ENCODE results near the gene PHF5A.

PHF5A gene

DNA sequence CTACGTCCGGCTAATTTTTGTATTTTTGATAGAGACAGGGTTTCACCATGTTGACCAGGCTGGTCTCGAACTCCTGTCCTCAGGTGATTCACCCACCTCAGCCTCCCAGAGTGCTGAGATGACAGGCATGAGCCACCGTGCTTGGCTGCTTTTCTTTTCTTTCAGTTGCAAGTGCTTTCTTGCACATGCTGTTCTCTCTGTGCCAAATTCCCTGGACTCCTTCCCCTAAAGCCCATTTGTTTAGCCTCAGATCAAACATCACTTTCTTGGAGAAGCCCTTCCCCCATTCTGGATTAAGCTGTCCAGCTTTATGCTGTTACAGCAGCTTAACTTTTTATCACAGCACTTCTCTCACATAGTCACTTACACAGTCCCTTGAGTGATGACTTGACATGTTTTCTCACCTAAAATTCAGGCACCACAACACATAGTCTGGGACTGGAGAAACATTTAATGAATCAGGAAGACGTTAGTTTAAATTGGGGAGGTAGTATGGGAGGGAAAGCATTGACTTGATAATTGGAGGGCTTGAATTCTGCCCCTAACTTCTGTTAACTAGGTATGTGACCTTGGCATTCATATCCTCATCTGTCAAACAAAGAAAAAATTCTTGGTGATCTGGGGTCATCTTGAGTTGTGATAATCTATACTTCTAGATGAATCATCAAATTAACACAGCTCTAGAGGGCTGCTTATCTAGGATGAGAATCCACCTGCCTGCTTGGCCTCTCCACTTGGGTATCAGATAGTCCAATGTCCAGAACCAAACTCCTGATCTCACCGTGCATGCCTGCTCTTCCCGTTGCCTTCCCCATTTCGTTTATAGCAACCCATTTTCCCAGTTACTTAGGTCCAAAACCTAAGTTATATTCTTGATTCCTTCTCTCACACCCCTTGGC, 18.8 kb upstream of the PHF5A start:
- Histone ChIP-seq H3K4me1 (ENCODE audit: control insufficient read depth, insufficient read depth, low read length, unreplicated experiment) (peaks cover 7% of the 10 kb centered on the region), H2AFZ (ENCODE audit: low read length, unreplicated experiment) (no peak overlapping the region), H3K27me3 (ENCODE audit: insufficient read depth, low read length) (no peaks in the 10 kb centered on the region), H3K27ac (ENCODE audit: low read depth, low read length) (no peak overlapping the region), H3K79me2 (ENCODE audit: control insufficient read depth, insufficient read depth, low read length, unreplicated experiment) (peaks cover 16% of the 10 kb centered on the region), H3K4me3 (ENCODE audit: low read depth, low read length) (no peak overlapping the region), H3K36me3 (ENCODE audit: insufficient read depth, low read length) (no peaks in the 10 kb centered on the region)

DNA sequence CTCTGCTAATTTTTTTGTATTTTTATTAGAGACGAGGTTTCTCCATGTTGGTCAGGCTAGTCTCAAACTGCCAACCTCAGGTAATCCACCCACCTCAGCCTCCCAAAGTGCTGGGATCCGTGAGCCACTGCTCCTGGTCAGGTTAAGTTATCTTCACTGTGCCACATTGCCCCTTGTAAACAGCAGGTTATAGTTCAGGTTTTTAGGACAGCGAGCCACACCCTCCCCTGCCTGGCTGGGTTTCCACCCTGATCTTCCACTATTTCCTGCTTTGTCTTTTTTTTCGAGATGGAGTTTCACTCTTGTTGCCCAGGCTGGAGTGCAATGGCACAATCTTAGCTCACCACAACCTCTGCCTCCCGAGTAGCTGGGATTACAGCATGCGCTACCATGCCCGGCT, 16.5 kb upstream of the PHF5A start:
- peaks cover 29% of the 10 kb centered on the region for H3K4me1 ChIP-seq (ENCODE audit: control insufficient read depth, insufficient read depth, low read length, unreplicated experiment)
- H3K27me3 ChIP-seq (ENCODE audit: insufficient read depth, low read length), result no peaks in the 10 kb centered on the region
- no peak overlapping the region for H2AFZ ChIP-seq (ENCODE audit: low read length, unreplicated experiment)
- H3K79me2 ChIP-seq (ENCODE audit: control insufficient read depth, insufficient read depth, low read length, unreplicated experiment), result peaks cover 34% of the 10 kb centered on the region
- no peak overlapping the region for H3K4me3 ChIP-seq (ENCODE audit: low read depth, low read length)
- H3K27ac ChIP-seq (ENCODE audit: low read depth, low read length), result no peak overlapping the region
- no peaks in the 10 kb centered on the region for H3K36me3 ChIP-seq (ENCODE audit: insufficient read depth, low read length)

DNA sequence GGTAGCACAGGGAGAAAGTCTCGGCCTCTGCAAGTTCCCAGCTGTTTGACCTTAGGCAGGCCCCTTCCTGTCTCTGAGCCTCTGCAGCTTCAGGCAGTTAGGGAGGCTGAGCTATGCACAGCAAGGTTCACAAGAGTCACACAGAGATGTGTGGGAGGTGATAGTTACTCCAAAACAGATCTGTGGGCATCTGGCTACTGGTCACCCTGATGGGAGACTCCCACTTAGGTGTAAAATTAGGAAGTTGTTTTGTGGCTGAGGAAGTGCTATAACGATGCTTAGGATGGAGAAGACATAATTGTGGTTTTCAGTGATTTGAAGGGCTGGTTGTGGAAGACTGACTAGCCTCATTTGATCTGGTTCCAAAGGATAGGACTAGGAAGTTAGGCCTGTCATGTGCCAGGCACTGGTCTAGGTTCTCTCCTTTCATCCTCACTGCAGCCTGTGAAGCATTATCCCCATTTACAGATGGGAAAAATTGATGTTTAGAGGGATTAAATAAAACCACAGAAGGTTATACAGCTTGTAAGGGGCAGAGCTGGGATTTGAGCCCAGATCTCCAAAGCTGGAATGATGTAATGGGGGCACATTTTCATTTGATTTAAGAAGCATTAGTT, 13.9 kb upstream of the PHF5A start:
- Histone ChIP-seq H3K4me1 (ENCODE audit: control insufficient read depth, insufficient read depth, low read length, unreplicated experiment) (peaks cover 43% of the 10 kb centered on the region), H3K27ac (ENCODE audit: low read depth, low read length) (peak overlapping the region; percentile 47)

DNA sequence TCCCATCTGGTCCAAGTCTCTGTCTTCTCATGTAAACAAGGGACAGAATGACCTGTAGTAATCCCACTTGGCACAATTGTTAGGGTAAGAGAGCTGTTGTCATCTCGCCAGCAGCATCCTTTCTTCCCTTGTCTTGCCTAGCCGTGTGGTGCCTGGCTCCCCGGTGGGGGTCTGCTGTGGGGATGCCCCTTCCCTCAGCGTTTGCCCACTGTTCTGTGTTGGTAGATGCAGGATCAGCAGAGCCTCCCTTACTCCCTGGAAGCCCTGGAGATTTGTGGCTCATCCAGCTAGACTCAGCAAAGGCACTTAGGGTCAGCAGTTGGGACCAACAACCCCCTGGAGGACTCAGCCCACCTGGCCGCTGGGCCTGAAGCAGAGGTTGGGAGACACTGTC, 13.4 kb upstream of the PHF5A start:
- peaks cover 43% of the 10 kb centered on the region for H3K4me1 ChIP-seq (ENCODE audit: control insufficient read depth, insufficient read depth, low read length, unreplicated experiment)
- H3K27me3 ChIP-seq (ENCODE audit: insufficient read depth, low read length), result no peaks in the 10 kb centered on the region
- no peak overlapping the region for H3K27ac ChIP-seq (ENCODE audit: low read depth, low read length)
- no peaks in the 10 kb centered on the region for H3K36me3 ChIP-seq (ENCODE audit: insufficient read depth, low read length)
- H2AFZ ChIP-seq (ENCODE audit: low read length, unreplicated experiment), result no peak overlapping the region
- no peak overlapping the region for H3K4me3 ChIP-seq (ENCODE audit: low read depth, low read length)
- H3K79me2 ChIP-seq (ENCODE audit: control insufficient read depth, insufficient read depth, low read length, unreplicated experiment), result peaks cover 43% of the 10 kb centered on the region

More for the DNA sequence above, 13.9 kb upstream of the PHF5A start:
- Histone ChIP-seq H3K4me3 (ENCODE audit: low read depth, low read length) (no peak overlapping the region), H3K36me3 (ENCODE audit: insufficient read depth, low read length) (no peaks in the 10 kb centered on the region), H3K27me3 (ENCODE audit: insufficient read depth, low read length) (no peaks in the 10 kb centered on the region), H3K79me2 (ENCODE audit: control insufficient read depth, insufficient read depth, low read length, unreplicated experiment) (peaks cover 41% of the 10 kb centered on the region), H2AFZ (ENCODE audit: low read length, unreplicated experiment) (no peak overlapping the region)

DNA sequence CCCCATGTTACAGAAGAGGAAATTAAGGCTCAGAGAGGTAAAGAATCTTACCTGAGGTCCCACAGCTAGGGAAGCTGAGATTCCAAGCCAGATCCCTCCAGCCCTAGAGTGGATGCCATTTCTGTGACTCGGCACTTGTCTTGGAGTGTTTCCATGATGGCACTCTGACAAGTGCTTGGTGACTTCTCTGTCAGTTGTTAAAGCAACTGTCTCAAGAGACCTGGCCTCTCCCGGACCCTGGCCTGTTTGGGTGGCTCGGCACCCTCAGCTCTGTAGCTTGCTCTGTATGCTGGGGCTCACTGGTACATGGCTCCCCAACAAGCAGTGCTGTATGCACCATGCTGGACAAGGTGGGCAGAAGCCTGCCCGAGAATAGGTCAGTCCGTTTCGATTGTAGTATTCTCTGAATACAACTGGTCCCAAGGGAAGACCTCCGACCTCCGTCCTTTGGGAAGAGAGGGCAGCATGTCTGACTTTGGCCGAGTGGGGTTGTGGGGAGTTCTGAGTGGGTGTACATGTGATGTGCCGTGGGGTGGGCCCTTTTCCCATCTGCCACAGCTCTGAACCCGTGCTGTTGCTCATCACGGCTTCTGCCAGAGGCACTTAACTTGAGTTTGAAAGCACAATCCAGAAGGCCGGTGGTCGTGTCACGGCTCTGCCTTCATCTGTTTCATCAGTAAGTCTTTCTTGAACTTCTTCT, 12.8 kb upstream of the PHF5A start:
- Histone ChIP-seq H3K27ac (ENCODE audit: low read depth, low read length) (peak overlapping the region; percentile 91; the same call in 1 of the 2 replicates), H2AFZ (ENCODE audit: low read length, unreplicated experiment) (no peak overlapping the region), H3K36me3 (ENCODE audit: insufficient read depth, low read length) (no peaks in the 10 kb centered on the region), H3K79me2 (ENCODE audit: control insufficient read depth, insufficient read depth, low read length, unreplicated experiment) (peaks cover 43% of the 10 kb centered on the region), H3K27me3 (ENCODE audit: insufficient read depth, low read length) (no peaks in the 10 kb centered on the region), H3K4me1 (ENCODE audit: control insufficient read depth, insufficient read depth, low read length, unreplicated experiment) (peaks cover 43% of the 10 kb centered on the region), H3K4me3 (ENCODE audit: low read depth, low read length) (no peak overlapping the region)

DNA sequence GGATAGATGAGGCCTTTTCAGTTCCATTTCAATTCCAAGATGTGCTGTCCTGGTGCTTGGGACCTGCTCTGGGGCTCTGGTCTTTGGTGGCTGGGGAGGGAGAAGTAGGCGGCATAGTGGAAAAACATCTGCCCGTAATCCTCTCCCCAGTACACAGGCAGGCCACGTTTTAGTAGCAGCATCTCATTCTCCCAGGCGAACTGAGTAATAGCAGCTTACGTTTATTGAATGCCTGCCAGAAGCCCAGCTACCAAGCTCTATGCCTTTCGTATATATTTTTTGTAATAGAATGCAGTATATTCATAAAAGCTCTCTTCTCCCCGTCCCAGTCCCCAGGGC, 11.9 kb upstream of the PHF5A start:
- Histone ChIP-seq H3K36me3 (ENCODE audit: insufficient read depth, low read length) (no peaks in the 10 kb centered on the region), H3K27ac (ENCODE audit: low read depth, low read length) (peak overlapping the region; percentile 91), H3K79me2 (ENCODE audit: control insufficient read depth, insufficient read depth, low read length, unreplicated experiment) (peaks cover 44% of the 10 kb centered on the region), H3K4me1 (ENCODE audit: control insufficient read depth, insufficient read depth, low read length, unreplicated experiment) (peaks cover 43% of the 10 kb centered on the region), H3K4me3 (ENCODE audit: low read depth, low read length) (no peak overlapping the region), H2AFZ (ENCODE audit: low read length, unreplicated experiment) (no peak overlapping the region), H3K27me3 (ENCODE audit: insufficient read depth, low read length) (no peaks in the 10 kb centered on the region)

DNA sequence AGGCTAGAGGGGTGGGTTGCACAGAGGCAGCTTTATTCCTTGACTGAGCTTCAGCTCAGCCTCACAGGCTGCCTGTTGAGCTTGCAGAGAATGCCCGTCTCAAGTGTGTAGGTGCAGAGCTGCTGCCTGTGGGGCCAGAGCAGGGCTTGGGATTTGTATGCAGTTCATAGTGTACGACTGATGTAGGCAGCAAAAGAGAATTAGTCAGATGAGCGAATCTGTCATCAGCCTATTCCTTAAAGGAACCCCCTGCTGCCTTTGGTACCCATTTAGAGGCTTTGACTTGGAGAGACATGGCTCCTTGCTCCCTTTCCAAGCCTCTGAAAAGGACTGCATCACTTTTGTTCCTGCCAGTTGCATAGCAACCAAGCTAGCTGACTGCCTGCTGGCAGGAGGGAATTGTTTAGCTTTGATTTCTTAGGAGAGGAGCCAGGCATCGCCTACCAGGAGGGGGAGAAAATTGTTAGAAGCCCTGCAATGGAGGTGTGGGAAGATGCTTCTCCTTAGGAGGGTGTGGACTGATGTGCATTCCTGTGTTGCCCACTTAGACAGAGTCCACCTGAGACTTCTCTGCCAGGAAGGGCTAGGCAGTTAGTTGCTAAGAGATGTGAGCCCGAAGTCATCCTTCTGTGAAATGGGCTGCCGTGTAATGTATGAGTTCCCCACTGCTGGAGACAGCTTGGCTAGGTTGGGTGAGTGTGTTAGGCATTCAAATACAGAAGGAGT, 11.3 kb upstream of the PHF5A start:
- H3K4me3 ChIP-seq (ENCODE audit: low read depth, low read length), result 0 out of 2 replicates have a peak overlapping the region, but pooled peaks have one; percentile 5
- H2AFZ ChIP-seq (ENCODE audit: low read length, unreplicated experiment), result no peak overlapping the region
- peak overlapping the region; percentile 91 for H3K27ac ChIP-seq (ENCODE audit: low read depth, low read length)
- H3K36me3 ChIP-seq (ENCODE audit: insufficient read depth, low read length), result no peaks in the 10 kb centered on the region
- H3K27me3 ChIP-seq (ENCODE audit: insufficient read depth, low read length), result no peaks in the 10 kb centered on the region
- H3K79me2 ChIP-seq (ENCODE audit: control insufficient read depth, insufficient read depth, low read length, unreplicated experiment), result peaks cover 48% of the 10 kb centered on the region
- peaks cover 43% of the 10 kb centered on the region for H3K4me1 ChIP-seq (ENCODE audit: control insufficient read depth, insufficient read depth, low read length, unreplicated experiment)

DNA sequence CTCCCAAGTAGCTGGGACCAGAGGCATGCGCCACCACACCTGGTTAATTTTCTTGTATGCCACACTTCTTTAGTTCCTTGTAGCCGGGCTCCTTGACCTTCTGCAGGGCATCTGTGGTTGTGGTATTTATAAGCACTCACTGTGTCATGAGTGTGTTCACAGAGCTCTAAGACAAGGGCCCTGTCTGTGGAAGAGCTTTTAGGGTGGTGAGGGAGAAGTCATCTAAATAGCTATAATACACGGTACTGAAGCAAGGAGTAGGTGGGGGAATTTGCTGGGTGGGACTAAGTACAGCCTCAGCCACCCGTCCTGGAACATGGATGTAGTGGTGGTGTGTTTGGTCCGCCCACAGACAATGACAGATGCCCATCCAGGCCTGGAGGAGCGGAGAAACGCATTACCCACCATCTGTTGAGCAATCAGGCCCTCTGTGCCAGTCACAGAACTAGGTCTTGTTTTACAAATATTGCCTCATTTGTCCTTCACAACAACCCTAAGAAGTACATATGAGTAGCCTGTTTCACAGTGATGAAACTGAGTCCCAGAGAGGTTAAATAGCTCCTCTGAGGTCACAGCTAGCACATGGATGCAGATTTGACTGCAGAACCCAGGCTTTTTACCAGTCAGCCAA, 10.5 kb upstream of the PHF5A start:
- no peaks in the 10 kb centered on the region for H3K36me3 ChIP-seq (ENCODE audit: insufficient read depth, low read length)
- H3K79me2 ChIP-seq (ENCODE audit: control insufficient read depth, insufficient read depth, low read length, unreplicated experiment), result peaks cover 50% of the 10 kb centered on the region
- no peaks in the 10 kb centered on the region for H3K27me3 ChIP-seq (ENCODE audit: insufficient read depth, low read length)
- peaks cover 43% of the 10 kb centered on the region for H3K4me1 ChIP-seq (ENCODE audit: control insufficient read depth, insufficient read depth, low read length, unreplicated experiment)
- peak overlapping the region; percentile 91 for H3K27ac ChIP-seq (ENCODE audit: low read depth, low read length)
- H2AFZ ChIP-seq (ENCODE audit: low read length, unreplicated experiment), result no peak overlapping the region
- 0 out of 2 replicates have a peak overlapping the region, but pooled peaks have one; percentile 5 for H3K4me3 ChIP-seq (ENCODE audit: low read depth, low read length)

DNA sequence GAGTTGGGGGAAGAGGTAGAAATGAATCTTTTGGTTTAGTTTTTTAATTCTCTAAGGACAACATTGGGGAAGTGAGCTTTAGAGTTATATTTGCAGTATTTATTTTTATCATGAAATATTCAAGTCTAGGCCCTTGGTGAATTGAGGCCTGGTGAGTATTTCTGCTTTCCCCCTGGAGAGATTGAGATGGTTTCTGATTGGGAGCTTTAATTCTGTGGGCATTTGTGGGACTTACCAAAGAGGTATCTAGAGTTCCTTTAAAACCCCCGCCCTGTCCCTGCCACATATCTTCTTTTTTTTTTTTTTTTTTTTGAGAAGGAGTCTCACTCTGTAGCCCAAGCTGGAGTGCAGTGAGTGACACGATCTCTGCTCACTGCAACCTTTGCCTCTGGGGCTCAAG, 10.0 kb upstream of the PHF5A start:
- H3K4me1 ChIP-seq (ENCODE audit: control insufficient read depth, insufficient read depth, low read length, unreplicated experiment), result peaks cover 43% of the 10 kb centered on the region
- H3K36me3 ChIP-seq (ENCODE audit: insufficient read depth, low read length), result no peaks in the 10 kb centered on the region
- peaks cover 51% of the 10 kb centered on the region for H3K79me2 ChIP-seq (ENCODE audit: control insufficient read depth, insufficient read depth, low read length, unreplicated experiment)
- H3K27ac ChIP-seq (ENCODE audit: low read depth, low read length), result peak overlapping the region; percentile 91
- H3K27me3 ChIP-seq (ENCODE audit: insufficient read depth, low read length), result no peaks in the 10 kb centered on the region
- H3K4me3 ChIP-seq (ENCODE audit: low read depth, low read length), result no peak overlapping the region
- no peak overlapping the region for H2AFZ ChIP-seq (ENCODE audit: low read length, unreplicated experiment)

Measured in ACC112 (cell line).